Nephron (organoid): Measurements from ENCODE around the gene IFT43.

Source experiments
- H3K27ac Mint-ChIP-seq, 3 experiments: 2 replicates each; pipeline ENCODE4 v1.8.0; 2020; ENCODE audit warnings: mixed read lengths in 3 of 3, mild to moderate bottlenecking in 2 of 3, moderate library complexity in 1 of 3
- H3K27me3 Mint-ChIP-seq: 2 replicates; pipeline ENCODE4 v1.8.0; 2021; ENCODE audit warnings: low read depth, mild to moderate bottlenecking, moderate library complexity, mixed read lengths
- H3K36me3 Mint-ChIP-seq: 2 replicates; pipeline ENCODE4 v1.8.0; 2020; ENCODE audit warnings: low read depth, mixed read lengths
- H3K4me1 Mint-ChIP-seq: 2 replicates; pipeline ENCODE4 v1.8.0; 2020; ENCODE audit warnings: mixed read lengths
- H3K4me3 Mint-ChIP-seq, 3 experiments: 2 replicates each; pipeline ENCODE4 v1.8.0; 2020; ENCODE audit warnings: mild to moderate bottlenecking in 3 of 3, mixed read lengths in 3 of 3, moderate library complexity in 2 of 3
- H3K9me3 Mint-ChIP-seq: 2 replicates; pipeline ENCODE4 v1.8.0; 2020; ENCODE audit warnings: mixed read lengths
- CTCF ChIP-seq, 3 experiments: fragments of 200-600 bp; sonication (generic); IDR thresholded peaks; one replicate each; pipeline ENCODE4 v1.5.0; 2021; ENCODE audit warnings: antibody characterized with exemption in 3 of 3; ENCODE audit not compliant: unreplicated experiment in 3 of 3

Gene IFT43

GRCh38 chr14:76088326-76088725 is 102.8 kb downstream of the IFT43 start:
- no peak for TF ChIP-seq CTCF (IDR thresholded peaks at IDR 0.05; ENCODE audit: unreplicated experiment in 3 of 3)
- Mint-ChIP-seq H3K27me3 (peaks cover 4% of the 10 kb centered on the region), H3K9me3 (no peaks in the 10 kb centered on the region), H3K4me1 (peaks cover 55% of the 10 kb centered on the region), H3K4me3 (peak overlapping the region in 1 of 3 experiments; percentile 42), H3K27ac (peak overlapping the region; percentile 72 to 94 (median 83)), H3K36me3 (peaks cover 9% of the 10 kb centered on the region)

- Mint-ChIP-seq H3K4me1 (peaks cover 55% of the 10 kb centered on the region), H3K4me3 (peak overlapping the region in 1 of 3 experiments; percentile 42), H3K27me3 (peaks cover 4% of the 10 kb centered on the region)
Measured at GRCh38 chr14:76088771-76089571, 103.4 kb downstream of the IFT43 start.

GRCh38 chr14:76089575-76089974 is 104.0 kb downstream of the IFT43 start:
- peaks cover 4% of the 10 kb centered on the region for H3K27me3 Mint-ChIP-seq
- peaks cover 48% of the 10 kb centered on the region for H3K4me1 Mint-ChIP-seq
- no peaks in the 10 kb centered on the region for H3K9me3 Mint-ChIP-seq
- H3K36me3 Mint-ChIP-seq: no peaks in the 10 kb centered on the region
- TF ChIP-seq CTCF (IDR thresholded peaks at IDR 0.05; ENCODE audit: unreplicated experiment in 3 of 3): no peak
- H3K4me3 Mint-ChIP-seq: peak overlapping the region in 1 of 3 experiments; percentile 42
- peak overlapping the region in 1 of 3 experiments; percentile 94 for H3K27ac Mint-ChIP-seq

More at GRCh38 chr14:76088771-76089571, 103.4 kb downstream of the IFT43 start:
- H3K9me3 Mint-ChIP-seq: no peaks in the 10 kb centered on the region
- peak overlapping the region; percentile 72 to 94 (median 83) for H3K27ac Mint-ChIP-seq
- TF ChIP-seq CTCF (IDR thresholded peaks at IDR 0.05; ENCODE audit: unreplicated experiment in 3 of 3): no peak
- peaks cover 5% of the 10 kb centered on the region for H3K36me3 Mint-ChIP-seq

GRCh38 chr14:76090616-76091391 is 105.2 kb downstream of the IFT43 start:
- Mint-ChIP-seq H3K4me3 (no peak overlapping the region), H3K27ac (peak overlapping the region; percentile 35 to 56 (median 37)), H3K27me3 (peaks cover 9% of the 10 kb centered on the region), H3K4me1 (peaks cover 40% of the 10 kb centered on the region), H3K9me3 (no peaks in the 10 kb centered on the region), H3K36me3 (no peaks in the 10 kb centered on the region)
- TF ChIP-seq CTCF (IDR thresholded peaks at IDR 0.05; ENCODE audit: unreplicated experiment in 3 of 3): peak in 1 of 3 experiments; percentile 12

- TF ChIP-seq CTCF (IDR thresholded peaks at IDR 0.05; ENCODE audit: unreplicated experiment in 3 of 3): no peak
- Mint-ChIP-seq H3K27ac (no peak overlapping the region), H3K27me3 (peaks cover 11% of the 10 kb centered on the region), H3K9me3 (no peaks in the 10 kb centered on the region), H3K4me1 (peaks cover 27% of the 10 kb centered on the region), H3K4me3 (no peak overlapping the region), H3K36me3 (no peaks in the 10 kb centered on the region)
Measured at GRCh38 chr14:76093077-76093476, 107.5 kb downstream of the IFT43 start.
